Esophagus muscularis mucosa (tissue), 4 donors: ENCODE measurements around the gene STMN3.

ENCODE experiments used
- CTCF ChIP-seq, 3 experiments: fragments of 200-600 bp in 2 of 3; fragments of 450-650 bp in 1 of 3; sonication (generic) in 2 of 3; IDR thresholded peaks; one replicate each; pipeline ENCODE4 v1.5.1; 2017 to 2019; ENCODE audit warnings: antibody characterized with exemption in 3 of 3, mild to moderate bottlenecking in 2 of 3, moderate library complexity in 1 of 3
- EP300 ChIP-seq: sonication (generic); formaldehyde crosslinking; IDR thresholded peaks from one replicate; pipeline ENCODE4 v1.6.1; 2017; ENCODE audit warnings: antibody characterized with exemption
- POLR2A ChIP-seq: fragments of 450-650 bp; IDR thresholded peaks from one replicate; pipeline ENCODE4 v1.6.1; 2017; ENCODE audit warnings: antibody characterized with exemption, moderate library complexity, mild to moderate bottlenecking, low read depth
- POLR2AphosphoS5 ChIP-seq, 2 donors: sonication (generic); formaldehyde crosslinking; IDR thresholded peaks; one replicate each; pipeline ENCODE4 v1.6.1; 2017; ENCODE audit warnings: antibody characterized with exemption in 2 of 2

DNA sequence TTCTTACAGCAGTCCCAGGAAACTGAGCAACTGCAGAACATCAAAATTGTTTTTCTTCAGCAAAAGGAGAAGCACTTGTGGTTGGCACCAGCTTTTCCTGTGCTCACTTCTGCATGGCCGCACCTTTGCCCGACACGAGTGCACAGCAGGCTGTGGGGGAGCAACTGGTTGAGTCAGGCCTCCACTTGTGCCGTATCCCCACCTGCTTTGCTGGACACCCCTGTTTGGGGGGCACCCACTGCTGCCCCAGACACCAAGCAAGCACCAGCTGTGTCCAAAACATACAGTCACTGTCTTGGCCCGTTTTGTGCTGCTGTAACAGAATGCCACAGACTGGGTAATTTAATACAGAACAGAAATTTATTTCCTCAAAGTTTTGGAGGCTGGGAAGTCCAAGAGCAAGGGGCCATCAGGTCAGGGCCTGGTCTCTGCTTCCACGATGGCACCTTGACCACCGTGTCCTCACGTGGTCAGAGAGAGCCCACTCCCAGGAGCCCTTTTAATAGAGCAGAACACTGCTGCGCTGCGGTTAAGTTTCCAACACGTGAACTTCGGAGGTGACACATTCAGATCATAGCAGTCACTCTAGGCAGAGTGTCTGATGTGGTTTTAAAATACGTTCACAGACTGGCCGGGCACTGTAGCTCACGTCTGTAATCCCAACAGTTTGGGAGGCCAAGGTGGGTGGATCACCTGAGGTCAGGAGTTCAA lies 17.6 kb downstream of the STMN3 start:
- TF ChIP-seq POLR2A (no peak), CTCF (IDR thresholded peaks at IDR 0.05) (no peak), POLR2AphosphoS5 (IDR thresholded peaks at IDR 0.05) (no peak), EP300 (no peak)
